ENCODE data around the gene TSR3.

TSR3 gene

DNA sequence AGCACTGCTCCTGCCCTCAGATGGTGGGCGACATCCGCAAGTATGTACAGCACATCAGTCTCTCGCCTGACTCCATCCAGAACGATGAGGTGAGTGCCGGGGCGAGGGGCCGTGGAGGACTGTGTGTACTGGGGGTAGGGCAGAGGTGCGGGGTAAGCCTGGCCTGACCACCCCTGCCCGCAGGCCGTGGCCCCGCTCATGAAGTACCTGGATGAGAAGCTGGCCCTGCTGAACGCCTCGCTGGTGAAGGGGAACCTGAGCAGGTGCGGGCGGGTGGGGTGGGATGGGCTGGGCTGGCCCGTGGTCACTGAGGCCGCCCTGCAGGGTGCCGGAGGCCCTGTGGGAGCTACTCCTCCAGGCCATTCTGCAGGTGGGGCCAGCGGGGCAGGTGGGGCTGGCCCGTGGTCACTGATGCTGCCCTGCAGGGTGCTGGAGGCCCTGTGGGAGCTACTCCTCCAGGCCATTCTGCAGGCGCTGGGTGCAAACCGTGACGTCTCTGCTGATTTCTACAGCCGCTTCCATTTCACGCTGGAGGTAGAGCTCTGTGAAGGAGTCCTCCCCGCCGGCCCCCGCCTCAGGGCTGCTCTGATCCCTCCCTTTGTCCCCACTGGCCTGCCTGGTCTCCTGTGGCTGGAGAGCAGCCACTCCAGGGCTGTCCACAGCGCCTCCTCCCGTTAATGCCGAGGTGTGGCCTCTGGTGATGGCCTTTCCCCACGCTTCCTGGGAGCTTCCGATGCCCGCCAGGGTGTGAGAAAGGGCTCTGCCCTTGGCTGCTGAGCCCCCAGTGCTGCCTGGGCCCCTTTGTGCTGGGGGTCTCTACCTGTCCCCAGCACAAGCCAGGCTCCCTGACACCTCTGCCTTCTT, 5.0 kb downstream of the TSR3 start:
- TF ChIP-seq ZFP3 (CRISPR knock-in tag; IDR thresholded peaks at IDR 0.05) (no peak), SNAI2 (CRISPR knock-in tag; IDR thresholded peaks at IDR 0.05) (no peak), TCF4 (CRISPR knock-in tag; IDR thresholded peaks at IDR 0.05; ENCODE audit: borderline replicate concordance) (no peak), RARB (CRISPR knock-in tag; IDR thresholded peaks at IDR 0.05) (no peak), PATZ1 (CRISPR knock-in tag; IDR thresholded peaks at IDR 0.05; ENCODE audit: borderline replicate concordance) (no peak), ZNF565 (CRISPR knock-in tag; conservative IDR thresholded peaks at IDR 0.05; ENCODE audit: low read depth) (no peak), TSHZ2 (CRISPR knock-in tag; IDR thresholded peaks at IDR 0.05) (no peak), BACH2 (CRISPR knock-in tag; IDR thresholded peaks at IDR 0.05; ENCODE audit: borderline replicate concordance) (no peak), ZNF8 (CRISPR knock-in tag; IDR thresholded peaks at IDR 0.05) (no peak), ZNF70 (CRISPR knock-in tag; IDR thresholded peaks at IDR 0.05) (no peak), CSDC2 (CRISPR knock-in tag; IDR thresholded peaks at IDR 0.05) (no peak), ESRRG (CRISPR knock-in tag; IDR thresholded peaks at IDR 0.05) (no peak), ZFP30 (CRISPR knock-in tag; IDR thresholded peaks at IDR 0.05) (no peak)
- ATAC-seq = peak; percentile 27

DNA sequence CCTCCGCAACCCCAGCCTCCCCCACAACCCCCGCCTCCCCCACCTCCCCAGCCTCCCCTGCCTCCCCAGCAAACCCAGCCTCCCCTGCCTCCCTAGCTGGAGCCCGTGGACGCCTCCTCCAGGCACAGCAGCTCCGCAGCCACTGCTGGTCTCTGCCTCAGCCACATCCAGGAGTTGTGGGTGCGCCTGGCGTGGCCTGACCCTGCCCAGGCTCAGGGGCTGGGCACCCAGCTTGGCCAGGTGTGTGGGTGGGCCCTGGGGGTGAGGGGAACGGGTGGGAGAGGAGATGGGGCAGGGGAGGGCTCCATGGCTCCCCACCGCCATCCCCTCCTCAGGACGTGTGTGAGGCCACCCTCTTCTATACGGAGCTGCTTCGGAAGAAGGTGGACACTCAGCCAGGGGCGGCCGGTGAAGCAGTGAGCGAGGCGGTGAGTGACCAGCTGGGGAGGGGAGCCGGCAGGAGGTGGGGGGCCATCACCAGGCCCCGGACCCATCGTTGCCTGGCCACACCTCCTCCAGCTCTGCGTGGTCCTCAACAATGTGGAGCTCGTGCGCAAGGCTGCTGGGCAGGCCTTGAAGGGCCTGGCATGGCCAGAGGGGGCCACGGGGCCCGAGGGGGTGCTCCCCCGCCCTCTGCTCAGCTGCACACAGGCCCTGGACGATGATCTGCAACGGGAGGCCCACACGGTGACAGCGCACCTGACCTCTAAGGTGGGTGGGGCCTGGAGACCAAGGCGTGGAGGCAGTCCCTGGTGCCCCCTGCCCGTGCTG, 5.8 kb downstream of the TSR3 start:
- TF ChIP-seq ZNF8 (CRISPR knock-in tag; IDR thresholded peaks at IDR 0.05) (no peak), ZNF565 (CRISPR knock-in tag; conservative IDR thresholded peaks at IDR 0.05; ENCODE audit: low read depth) (no peak)
- ATAC-seq = no peak

- TF ChIP-seq RARB (CRISPR knock-in tag; IDR thresholded peaks at IDR 0.05) = no peak
- TF ChIP-seq ZNF8 (CRISPR knock-in tag; IDR thresholded peaks at IDR 0.05) = no peak
- TF ChIP-seq PATZ1 (CRISPR knock-in tag; IDR thresholded peaks at IDR 0.05; ENCODE audit: borderline replicate concordance) = no peak
- TF ChIP-seq TSHZ2 (CRISPR knock-in tag; IDR thresholded peaks at IDR 0.05) = no peak
- TF ChIP-seq PPARA (CRISPR knock-in tag; IDR thresholded peaks at IDR 0.05; ENCODE audit: borderline replicate concordance) = no peak
- no peak for TF ChIP-seq OSR1 (CRISPR knock-in tag; IDR thresholded peaks at IDR 0.05)
- TF ChIP-seq GLIS3 (CRISPR knock-in tag; IDR thresholded peaks at IDR 0.05) = no peak
- TF ChIP-seq POU6F1 (CRISPR knock-in tag; IDR thresholded peaks at IDR 0.05; ENCODE audit: borderline replicate concordance, low read depth) = no peak
- no peak for TF ChIP-seq ZNF565 (CRISPR knock-in tag; conservative IDR thresholded peaks at IDR 0.05; ENCODE audit: low read depth)
- TF ChIP-seq ZFP3 (CRISPR knock-in tag; IDR thresholded peaks at IDR 0.05) = no peak
Measured at GRCh38 chr16:1345087-1345486, 6.6 kb downstream of the TSR3 start.

More at GRCh38 chr16:1345087-1345486, 6.6 kb downstream of the TSR3 start:
- ATAC-seq = no peak
